Tibial nerve (tissue), 4 donors: ENCODE data around the gene PDZD2.

Source experiments
- EP300 ChIP-seq, 2 donors: sonication (generic); formaldehyde crosslinking; IDR thresholded peaks; one replicate each; pipeline ENCODE4 v1.6.1; 2017; ENCODE audit warnings: antibody characterized with exemption in 2 of 2, mild to moderate bottlenecking in 1 of 2
- POLR2A ChIP-seq, 2 donors: fragments of 450-650 bp; IDR thresholded peaks; one replicate each; pipeline ENCODE4 v1.6.1; 2017; ENCODE audit warnings: antibody characterized with exemption in 2 of 2, mild to moderate bottlenecking in 2 of 2, moderate library complexity in 2 of 2
- TF ChIP-seq, protein P1 (sequence below), 5 experiments: fragments of 200-600 bp in 3 of 5; fragments of 450-650 bp in 2 of 5; sonication (generic) in 3 of 5; IDR thresholded peaks; one replicate each; pipeline ENCODE4 v1.5.1; 2016 to 2019; ENCODE audit warnings: antibody characterized with exemption in 5 of 5, mild to moderate bottlenecking in 3 of 5, moderate library complexity in 2 of 5

DNA sequence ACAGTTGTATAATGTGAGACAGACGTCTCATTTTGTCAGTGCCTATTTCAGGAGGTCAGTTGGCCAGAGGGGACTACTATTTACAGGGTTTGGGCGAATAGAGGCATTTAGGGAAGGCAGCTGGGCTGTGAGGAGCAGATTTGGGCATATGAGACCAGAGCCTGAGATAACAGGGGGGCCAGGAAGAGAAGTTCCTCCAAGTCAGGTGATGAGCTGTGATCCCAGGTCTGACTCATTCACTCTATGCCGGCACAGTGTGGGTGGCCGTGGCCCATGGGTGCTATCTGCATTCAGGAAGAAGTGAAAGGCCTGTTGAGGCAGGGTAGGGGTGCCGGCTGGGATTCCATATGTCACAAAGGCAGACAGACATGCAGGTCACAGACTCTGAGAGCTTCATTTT is 142.8 kb downstream of the PDZD2 start:
- TF ChIP-seq, protein P1, sequence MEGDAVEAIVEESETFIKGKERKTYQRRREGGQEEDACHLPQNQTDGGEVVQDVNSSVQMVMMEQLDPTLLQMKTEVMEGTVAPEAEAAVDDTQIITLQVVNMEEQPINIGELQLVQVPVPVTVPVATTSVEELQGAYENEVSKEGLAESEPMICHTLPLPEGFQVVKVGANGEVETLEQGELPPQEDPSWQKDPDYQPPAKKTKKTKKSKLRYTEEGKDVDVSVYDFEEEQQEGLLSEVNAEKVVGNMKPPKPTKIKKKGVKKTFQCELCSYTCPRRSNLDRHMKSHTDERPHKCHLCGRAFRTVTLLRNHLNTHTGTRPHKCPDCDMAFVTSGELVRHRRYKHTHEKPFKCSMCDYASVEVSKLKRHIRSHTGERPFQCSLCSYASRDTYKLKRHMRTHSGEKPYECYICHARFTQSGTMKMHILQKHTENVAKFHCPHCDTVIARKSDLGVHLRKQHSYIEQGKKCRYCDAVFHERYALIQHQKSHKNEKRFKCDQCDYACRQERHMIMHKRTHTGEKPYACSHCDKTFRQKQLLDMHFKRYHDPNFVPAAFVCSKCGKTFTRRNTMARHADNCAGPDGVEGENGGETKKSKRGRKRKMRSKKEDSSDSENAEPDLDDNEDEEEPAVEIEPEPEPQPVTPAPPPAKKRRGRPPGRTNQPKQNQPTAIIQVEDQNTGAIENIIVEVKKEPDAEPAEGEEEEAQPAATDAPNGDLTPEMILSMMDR (IDR thresholded peaks at IDR 0.05), result no peak
- TF ChIP-seq POLR2A (IDR thresholded peaks at IDR 0.05), result no peak
- TF ChIP-seq EP300 (IDR thresholded peaks at IDR 0.05), result no peak
